Common myeloid progenitor, CD34-positive (primary cell): ENCODE data around the gene RAPGEF2.
"Not testable (repeated sequence)": the region's sequence is repeated elsewhere in the genome, so short reads cannot be mapped to it uniquely, and the experiment has no call there.

Experiments used
- CTCF ChIA-PET: fragments of 350-600 bp; sonication (Branson Sonifier 250); formaldehyde crosslinking; loops from one replicate; lab custom pipeline; 2021; ENCODE audit warnings: antibody characterized with exemption; lab: Charles Lee
- POLR2A ChIA-PET: fragments of 350-600 bp; sonication (Branson Sonifier 250); formaldehyde crosslinking; loops from one replicate; lab custom pipeline; 2021; ENCODE audit warnings: antibody characterized with exemption; lab: Charles Lee
- DNase-seq, 3 donors: peaks; one replicate each; pipeline versions ENCODE4 v3.0.0 to v3.0.0-alpha.2; 2013
- H3K27ac ChIP-seq, 2 experiments: 1 replicate in 1 of 2; 2 replicates in 1 of 2; pipeline ENCODE4 v1.7.0; 2013; ENCODE audit warnings: inconsistent platforms in 2 of 2, low read length in 2 of 2, mild to moderate bottlenecking in 2 of 2, low read depth in 1 of 2, moderate library complexity in 1 of 2; ENCODE audit not compliant: severe bottlenecking in 2 of 2, insufficient read depth in 1 of 2, poor library complexity in 1 of 2
- H3K27me3 ChIP-seq, 5 experiments: replicated peaks in 2 of 5; 1 replicate in 3 of 5; 2 replicates in 2 of 5; pipeline versions ENCODE4 v1.6.1 to v1.7.0; 2013; ENCODE audit warnings: low read length in 4 of 5, mild to moderate bottlenecking in 2 of 5, moderate library complexity in 2 of 5, inconsistent platforms in 1 of 5; ENCODE audit not compliant: insufficient read depth in 5 of 5, control insufficient read depth in 4 of 5
- H3K36me3 ChIP-seq, 4 experiments: 1 replicate in 2 of 4; 2 replicates in 2 of 4; pipeline versions ENCODE4 v1.6.1 to v1.7.0; 2013; ENCODE audit warnings: low read length in 3 of 4, control low read depth in 1 of 4, mild to moderate bottlenecking in 1 of 4; ENCODE audit not compliant: control insufficient read depth in 4 of 4, insufficient read depth in 4 of 4
- H3K4me1 ChIP-seq, 4 experiments: 1 replicate in 3 of 4; 2 replicates in 1 of 4; pipeline versions ENCODE4 v1.6.1 to v1.7.1; 2013; ENCODE audit warnings: low read length in 3 of 4, mild to moderate bottlenecking in 3 of 4, control low read depth in 1 of 4, inconsistent platforms in 1 of 4, moderate library complexity in 1 of 4; ENCODE audit not compliant: control insufficient read depth in 4 of 4, insufficient read depth in 4 of 4; ENCODE audit errors: control extremely low read depth in 1 of 4
- H3K4me3 ChIP-seq, 7 experiments: 1 replicate in 4 of 7; 2 replicates in 3 of 7; pipeline versions ENCODE4 v1.5.1 to v1.7.0; 2013; ENCODE audit warnings: mild to moderate bottlenecking in 7 of 7, low read length in 6 of 7, moderate library complexity in 6 of 7, inconsistent platforms in 2 of 7, low read depth in 2 of 7, control low read depth in 1 of 7; ENCODE audit not compliant: insufficient read depth in 4 of 7, control insufficient read depth in 1 of 7; ENCODE audit errors: extremely low read depth in 1 of 7
- H3K9me3 ChIP-seq, 5 experiments: 1 replicate in 4 of 5; 2 replicates in 1 of 5; pipeline versions ENCODE4 v1.6.1 to v1.7.1; 2013; ENCODE audit warnings: low read length in 4 of 5, mild to moderate bottlenecking in 2 of 5, inconsistent platforms in 1 of 5, low read depth in 1 of 5, moderate library complexity in 1 of 5; ENCODE audit not compliant: control insufficient read depth in 4 of 5, insufficient read depth in 2 of 5; ENCODE audit errors: control extremely low read depth in 1 of 5
- WGBS: methylation state at CpG from one replicate; pipeline ENCODE4 v1.1.5; 2013; ENCODE audit not compliant: insufficient coverage; 5-methylcytosine and 5-hydroxymethylcytosine counted together

The RAPGEF2 gene

GRCh38 chr4:159378056-159378616 lies 275.3 kb downstream of the RAPGEF2 start:
- H3K4me3 ChIP-seq: no peak overlapping the region
- DNase-seq: no peak
- ChIA-PET CTCF (no interaction called here), POLR2A (no interaction called here)
- H3K36me3 ChIP-seq: no peaks in the 10 kb centered on the region
- no peak overlapping the region for H3K27ac ChIP-seq
- no peaks in the 10 kb centered on the region for H3K9me3 ChIP-seq
- H3K4me1 ChIP-seq: peaks cover 0 to 8% (median 6%) of the 10 kb centered on the region in 4 experiments
- WGBS: 98% methylated on average over 15 of the region's 28 CpGs
- no peaks in the 10 kb centered on the region for H3K27me3 ChIP-seq

GRCh38 chr4:159379064-159379463 lies 276.2 kb downstream of the RAPGEF2 start:
- H3K36me3 ChIP-seq, H3K4me3 ChIP-seq, H3K27me3 ChIP-seq, DNase-seq, H3K9me3 ChIP-seq, H3K27ac ChIP-seq, POLR2A ChIA-PET: not testable (repeated sequence)
- CTCF ChIA-PET: interaction anchor here (0.6 kb wide), 1 partner anchor 26 kb away, joined by 3 read pairs; no protein-coding TSS in a partner anchor
- H3K4me1 ChIP-seq: peaks cover 0 to 13% (median 8%) of the 10 kb centered on the region in 4 experiments
- WGBS: 100% methylated on average over 8 of the region's 10 CpGs

GRCh38 chr4:159379836-159380235 lies 277.0 kb downstream of the RAPGEF2 start:
- CTCF ChIA-PET: no interaction called here
- POLR2A ChIA-PET: no interaction called here
- 95% methylated on average over 2 of the region's 2 CpGs for WGBS
- no peak for DNase-seq
- Histone ChIP-seq H3K4me1 (peaks cover 0 to 13% (median 8%) of the 10 kb centered on the region in 4 experiments), H3K36me3 (no peaks in the 10 kb centered on the region), H3K27me3 (no peaks in the 10 kb centered on the region), H3K27ac (no peak overlapping the region), H3K9me3 (no peaks in the 10 kb centered on the region), H3K4me3 (no peak overlapping the region)

- no peaks in the 10 kb centered on the region for H3K27me3 ChIP-seq
- peak in 2 of 3 donors; percentile 26 to 48 for DNase-seq
- POLR2A ChIA-PET: no interaction called here
- H3K36me3 ChIP-seq: no peaks in the 10 kb centered on the region
- H3K27ac ChIP-seq: no peak overlapping the region
- peaks cover 0 to 13% (median 8%) of the 10 kb centered on the region in 4 experiments for H3K4me1 ChIP-seq
- 71% methylated on average over 5 of the region's 8 CpGs for WGBS
- H3K9me3 ChIP-seq: peaks cover 0 to 7% (median 0%) of the 10 kb centered on the region in 5 experiments
- peak overlapping the region in 2 of 7 experiments; percentile 16 to 25 for H3K4me3 ChIP-seq
- CTCF ChIA-PET: no interaction called here
Measured at GRCh38 chr4:159382856-159383561, 280.1 kb downstream of the RAPGEF2 start.

GRCh38 chr4:159383562-159383931 lies 280.7 kb downstream of the RAPGEF2 start:
- POLR2A ChIA-PET: no interaction called here

GRCh38 chr4:159384017-159384416 lies 281.1 kb downstream of the RAPGEF2 start:
- Histone ChIP-seq H3K27me3 (no peaks in the 10 kb centered on the region), H3K36me3 (no peaks in the 10 kb centered on the region), H3K27ac (no peak overlapping the region), H3K4me1 (peaks cover 0 to 13% (median 8%) of the 10 kb centered on the region in 4 experiments), H3K9me3 (peaks cover 0 to 7% (median 0%) of the 10 kb centered on the region in 5 experiments), H3K4me3 (no peak overlapping the region)
- ChIA-PET CTCF (no interaction called here), POLR2A (no interaction called here)
- no peak for DNase-seq

More at GRCh38 chr4:159383562-159383931, 280.7 kb downstream of the RAPGEF2 start:
- CTCF ChIA-PET: no interaction called here
- Histone ChIP-seq H3K27ac (no peak overlapping the region), H3K4me3 (no peak overlapping the region), H3K4me1 (peaks cover 0 to 13% (median 8%) of the 10 kb centered on the region in 4 experiments), H3K27me3 (no peaks in the 10 kb centered on the region), H3K36me3 (no peaks in the 10 kb centered on the region), H3K9me3 (peaks cover 0 to 7% (median 0%) of the 10 kb centered on the region in 5 experiments)
- DNase-seq: no peak
- WGBS: 100% methylated on average over 1 of the region's 3 CpGs

- Histone ChIP-seq H3K4me3 (no peak overlapping the region), H3K4me1 (peaks cover 0 to 13% (median 8%) of the 10 kb centered on the region in 4 experiments), H3K27ac (no peak overlapping the region), H3K36me3 (no peaks in the 10 kb centered on the region), H3K27me3 (no peaks in the 10 kb centered on the region), H3K9me3 (peaks cover 0 to 7% (median 0%) of the 10 kb centered on the region in 5 experiments)
- ChIA-PET CTCF (no interaction called here), POLR2A (interaction anchor here (0.6 kb wide), 1 partner anchor 186 kb away, joined by 3 read pairs; no protein-coding TSS in a partner anchor)
- no peak for DNase-seq
Measured at GRCh38 chr4:159384632-159385031, 281.8 kb downstream of the RAPGEF2 start.
